Small intestine (tissue), 7 donors: ENCODE measurements around the gene MACF1. TPM values are rescaled to one million over a fixed set of nuclear protein-coding genes. Genes with fewer than 3 reads are reported as not detected.
A peak's percentile ranks its signal among the peaks of the same experiment; 100 is the strongest.

Source experiments
- DNase-seq, 2 donors: peaks; one replicate each; pipeline versions ENCODE4 v3.0.0 to v3.0.0-alpha.2; 2013
- FAIRE-seq: peaks from 2 replicates; lab custom pipeline; 2012; peaks lifted over from hg19 to GRCh38; lab: Jason Lieb, UNC
- H3K27ac ChIP-seq, 3 donors: one replicate each; pipeline ENCODE4 v1.5.1; 2013; ENCODE audit warnings: low read length in 2 of 3, mild to moderate bottlenecking in 2 of 3, control low read depth in 1 of 3, inconsistent platforms in 1 of 3, low read depth in 1 of 3, moderate library complexity in 1 of 3
- H3K27me3 ChIP-seq, 3 donors: one replicate each; pipeline ENCODE4 v1.6.1; 2013; ENCODE audit warnings: low read length in 3 of 3, inconsistent platforms in 1 of 3; ENCODE audit not compliant: control insufficient read depth in 3 of 3, insufficient read depth in 3 of 3
- H3K36me3 ChIP-seq, 3 donors: one replicate each; pipeline ENCODE4 v1.6.1; 2013; ENCODE audit warnings: low read length in 3 of 3, inconsistent platforms in 1 of 3, low read depth in 1 of 3, mild to moderate bottlenecking in 1 of 3, moderate library complexity in 1 of 3; ENCODE audit not compliant: control insufficient read depth in 3 of 3, insufficient read depth in 2 of 3
- H3K4me1 ChIP-seq, 3 donors: one replicate each; pipeline ENCODE4 v1.6.1; 2013; ENCODE audit warnings: low read length in 2 of 3, inconsistent platforms in 1 of 3, low read depth in 1 of 3, mild to moderate bottlenecking in 1 of 3, moderate library complexity in 1 of 3; ENCODE audit not compliant: control insufficient read depth in 3 of 3, insufficient read depth in 2 of 3
- H3K4me3 ChIP-seq, 3 donors: one replicate each; pipeline ENCODE4 v1.5.1; 2013; ENCODE audit warnings: low read length in 3 of 3, control low read depth in 1 of 3, inconsistent platforms in 1 of 3, low read depth in 1 of 3, mild to moderate bottlenecking in 1 of 3, moderate library complexity in 1 of 3
- H3K9me3 ChIP-seq, 2 donors: one replicate each; pipeline ENCODE4 v1.6.1; 2013; ENCODE audit warnings: low read depth in 1 of 2, low read length in 1 of 2; ENCODE audit not compliant: control insufficient read depth in 2 of 2, insufficient read depth in 1 of 2
- whole genome bisulfite sequencing, 3 donors: extraction: QIAGEN DNeasy Blood & Tissue Kit; methylation state at CpG; one replicate each; pipeline ENCODE4 v1.1.7; 2013; 5-methylcytosine and 5-hydroxymethylcytosine counted together
- polyA plus RNA-seq, 4 donors: library from polyadenylated mRNA; stranded (reverse) in 3 of 4; unstranded in 1 of 4; fragments of 200-250 nt in 3 of 4; fragments of 120-200 nt in 1 of 4; gene quantifications; one replicate each; pipeline versions ENCODE4 v1.2.1 to v1.2.3, GENCODE V29; 2013
- donor health status: healthy with polysubstance abuse.
- donor health status: control.
- donor health status: control.
- donor health status: Bipolar disorder and iron deficiency.
- donor health status: healthy.

The MACF1 gene
- polyA plus RNA-seq, 4 donors = 18.1 to 64.8 (median 34.6) TPM

DNA sequence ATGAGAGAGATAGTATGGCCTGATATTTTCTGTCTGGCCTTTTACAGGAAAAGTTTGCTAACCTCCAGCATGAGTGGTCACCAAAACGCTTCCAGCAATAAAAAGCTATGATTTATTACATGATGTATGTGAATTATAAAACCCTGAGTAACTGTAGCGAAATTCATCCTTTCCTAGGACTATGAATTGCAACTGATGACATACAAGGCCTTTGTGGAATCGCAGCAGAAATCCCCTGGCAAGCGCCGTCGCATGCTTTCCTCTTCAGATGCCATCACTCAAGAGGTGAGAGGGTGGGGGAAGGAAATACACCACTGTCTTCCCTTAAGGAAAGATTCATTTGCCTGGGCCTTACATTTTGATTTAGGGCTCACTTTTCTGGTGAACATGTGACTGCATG lies 117.9 kb downstream of the MACF1 start:
- Histone ChIP-seq H3K4me3 (no peak overlapping the region), H3K9me3 (no peaks in the 10 kb centered on the region), H3K27me3 (no peaks in the 10 kb centered on the region), H3K27ac (no peak overlapping the region), H3K4me1 (no peaks in the 10 kb centered on the region), H3K36me3 (peaks cover 14 to 35% (median 23%) of the 10 kb centered on the region in 3 donors)
- FAIRE-seq (no peak), DNase-seq (no peak)
- WGBS, 3 donors = 82 to 90% (median 87%) methylated on average over 6 of the region's 6 CpGs

DNA sequence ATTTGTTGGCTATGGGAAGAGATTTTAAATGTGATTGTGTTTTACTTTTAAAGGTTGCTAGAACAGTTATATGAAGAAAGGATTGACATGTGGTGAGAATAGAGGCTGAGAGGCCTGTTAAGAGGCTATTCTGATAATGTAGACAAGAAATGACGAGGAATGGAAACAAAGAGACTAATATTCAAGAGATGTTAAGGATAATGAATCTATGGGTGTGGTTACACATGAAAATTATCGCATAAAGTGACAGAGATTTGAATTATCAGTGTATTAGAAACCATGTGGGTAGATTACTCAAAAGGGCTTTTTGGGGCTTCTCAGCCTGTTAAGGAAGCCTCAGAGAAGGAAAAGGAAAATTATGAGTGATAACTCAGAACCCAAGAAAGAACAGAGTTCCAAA lies 120.4 kb downstream of the MACF1 start:
- 95 to 98% (median 97%) methylated on average over 2 of the region's 2 CpGs for WGBS, 3 donors
- FAIRE-seq (no peak), DNase-seq (no peak)
- H3K9me3 ChIP-seq = no peaks in the 10 kb centered on the region
- no peaks in the 10 kb centered on the region for H3K4me1 ChIP-seq
- H3K4me3 ChIP-seq = no peak overlapping the region
- H3K27me3 ChIP-seq = no peaks in the 10 kb centered on the region
- peaks cover 14 to 36% (median 14%) of the 10 kb centered on the region in 3 donors for H3K36me3 ChIP-seq
- H3K27ac ChIP-seq = no peak overlapping the region

GRCh38 chr1:39326836-39327235 lies 122.3 kb downstream of the MACF1 start:
- no peak overlapping the region for H3K4me3 ChIP-seq
- no peak for DNase-seq
- no peak for FAIRE-seq
- no peaks in the 10 kb centered on the region for H3K4me1 ChIP-seq
- H3K9me3 ChIP-seq = no peaks in the 10 kb centered on the region
- no peak overlapping the region for H3K27ac ChIP-seq
- peaks cover 13 to 34% (median 15%) of the 10 kb centered on the region in 3 donors for H3K36me3 ChIP-seq
- 96 to 98% (median 97%) methylated on average over 1 of the region's 1 CpG for WGBS, 3 donors
- H3K27me3 ChIP-seq = no peaks in the 10 kb centered on the region

GRCh38 chr1:39328095-39328494 lies 123.6 kb downstream of the MACF1 start:
- H3K27me3 ChIP-seq = no peaks in the 10 kb centered on the region
- peaks cover 13 to 32% (median 16%) of the 10 kb centered on the region in 3 donors for H3K36me3 ChIP-seq
- no peaks in the 10 kb centered on the region for H3K9me3 ChIP-seq
- no peak overlapping the region for H3K4me3 ChIP-seq
- FAIRE-seq (no peak), DNase-seq (peak in 1 of 2 donors; percentile 9)
- WGBS, 3 donors = 67 to 88% (median 70%) methylated on average over 1 of the region's 1 CpG
- no peaks in the 10 kb centered on the region for H3K4me1 ChIP-seq
- peak overlapping the region in 1 of 3 donors; percentile 64 for H3K27ac ChIP-seq

GRCh38 chr1:39328586-39329121 lies 124.2 kb downstream of the MACF1 start:
- Histone ChIP-seq H3K27ac (peak overlapping the region in 1 of 3 donors; percentile 26), H3K27me3 (no peaks in the 10 kb centered on the region), H3K9me3 (no peaks in the 10 kb centered on the region), H3K4me3 (no peak overlapping the region), H3K4me1 (no peaks in the 10 kb centered on the region), H3K36me3 (peaks cover 12 to 35% (median 15%) of the 10 kb centered on the region in 3 donors)
- whole genome bisulfite sequencing, 3 donors = 79 to 80% (median 80%) methylated on average over 4 of the region's 4 CpGs
- no peak for FAIRE-seq
- no peak for DNase-seq

- no peaks in the 10 kb centered on the region for H3K9me3 ChIP-seq
- peaks cover 13 to 24% (median 13%) of the 10 kb centered on the region in 3 donors for H3K36me3 ChIP-seq
- H3K4me3 ChIP-seq = no peak overlapping the region
- H3K4me1 ChIP-seq = peaks cover 0 to 6% (median 0%) of the 10 kb centered on the region in 3 donors
- FAIRE-seq = no peak
- no peak for DNase-seq
- WGBS, 3 donors = 95 to 98% (median 96%) methylated on average over 5 of the region's 5 CpGs
- H3K27ac ChIP-seq = no peak overlapping the region
- no peaks in the 10 kb centered on the region for H3K27me3 ChIP-seq
These were observed 127.2 kb downstream of the MACF1 start for GRCh38 chr1:39331647-39332046.

GRCh38 chr1:39332291-39332690 lies 127.8 kb downstream of the MACF1 start:
- peaks cover 13 to 20% (median 13%) of the 10 kb centered on the region in 3 donors for H3K36me3 ChIP-seq
- FAIRE-seq = no peak
- H3K27ac ChIP-seq = no peak overlapping the region
- no peak for DNase-seq
- H3K9me3 ChIP-seq = no peaks in the 10 kb centered on the region
- peaks cover 0 to 6% (median 0%) of the 10 kb centered on the region in 3 donors for H3K4me1 ChIP-seq
- H3K4me3 ChIP-seq = no peak overlapping the region
- H3K27me3 ChIP-seq = no peaks in the 10 kb centered on the region
- WGBS, 3 donors = 81 to 87% (median 83%) methylated on average over 2 of the region's 2 CpGs

DNA sequence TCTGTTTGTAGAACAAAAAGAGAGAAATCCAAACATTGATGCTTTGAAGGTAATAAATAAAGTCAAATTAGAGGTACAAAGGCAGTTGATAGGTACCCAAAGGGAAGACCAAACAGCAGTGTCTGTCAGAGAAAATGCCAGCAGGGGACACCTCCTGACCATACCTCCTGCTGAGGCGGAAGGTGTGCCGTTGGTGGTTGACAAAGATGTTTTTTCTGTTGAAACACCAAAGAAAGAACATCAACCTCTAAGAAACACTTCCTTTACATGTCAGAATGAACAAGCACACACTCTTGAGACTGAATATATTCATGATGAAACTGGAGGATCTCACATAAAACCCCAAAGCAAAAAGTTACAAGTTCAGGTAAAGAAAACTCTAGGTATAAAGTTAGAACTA lies 128.3 kb downstream of the MACF1 start:
- no peak overlapping the region for H3K27ac ChIP-seq
- 90 to 92% (median 91%) methylated on average over 2 of the region's 2 CpGs for WGBS, 3 donors

GRCh38 chr1:39333296-39333695 lies 128.8 kb downstream of the MACF1 start:
- no peaks in the 10 kb centered on the region for H3K9me3 ChIP-seq
- H3K27me3 ChIP-seq = no peaks in the 10 kb centered on the region
- no peak overlapping the region for H3K27ac ChIP-seq
- DNase-seq = peak in 1 of 2 donors; percentile 16
- no peak for FAIRE-seq
- no peak overlapping the region for H3K4me3 ChIP-seq
- WGBS, 3 donors = 64 to 87% (median 73%) methylated on average over 4 of the region's 4 CpGs
- H3K4me1 ChIP-seq = peaks cover 0 to 6% (median 0%) of the 10 kb centered on the region in 3 donors
- peaks cover 10 to 15% (median 13%) of the 10 kb centered on the region in 3 donors for H3K36me3 ChIP-seq

More for the DNA sequence above, 128.3 kb downstream of the MACF1 start:
- H3K27me3 ChIP-seq = no peaks in the 10 kb centered on the region
- H3K4me3 ChIP-seq = no peak overlapping the region
- DNase-seq (no peak), FAIRE-seq (no peak)
- peaks cover 0 to 6% (median 0%) of the 10 kb centered on the region in 3 donors for H3K4me1 ChIP-seq
- peaks cover 13 to 15% (median 14%) of the 10 kb centered on the region in 3 donors for H3K36me3 ChIP-seq
- no peaks in the 10 kb centered on the region for H3K9me3 ChIP-seq
